OCI-LY7 (cell line): ENCODE results near the gene VPS54. TPM values are rescaled to one million over a fixed set of nuclear protein-coding genes. Genes with fewer than 3 reads are reported as not detected.

ENCODE experiments used
- BruUV-seq: library from RNA; stranded (reverse); fragments of 400-500 nt; replicated peaks from 2 replicates; lab custom pipeline; 2021; lab: Mats Ljungman, UMichigan
- CTCF ChIA-PET: fragments of 300-600 bp; sonication (Branson Sonifier 250); formaldehyde crosslinking; loops from one replicate; lab custom pipeline; 2022; ENCODE audit warnings: antibody characterized with exemption; ENCODE audit not compliant: unreplicated experiment; lab: Charles Lee
- POLR2A ChIA-PET: fragments of 300-600 bp; sonication (Branson Sonifier 250); formaldehyde crosslinking; loops from one replicate; lab custom pipeline; 2022; ENCODE audit warnings: antibody characterized with exemption; lab: Charles Lee
- DNase-seq: peaks from one replicate; pipeline ENCODE4 v3.0.0-alpha.2; 2015; ENCODE audit warnings: low spot score
- H2AFZ ChIP-seq: fragments of 200-600 bp; sonication (generic), shearing (Covaris generic); 2 replicates; pipeline ENCODE4 v1.6.1; 2014; ENCODE audit warnings: mild to moderate bottlenecking, antibody characterized with exemption, low read length, moderate library complexity
- H3K27ac ChIP-seq: fragments of 200-600 bp; sonication (generic); 2 replicates; pipeline ENCODE4 v1.5.1; 2014; ENCODE audit warnings: mixed run types, low read depth, mild to moderate bottlenecking, moderate library complexity, low read length, inconsistent platforms; ENCODE audit not compliant: poor library complexity, severe bottlenecking
- H3K36me3 ChIP-seq: fragments of 200-600 bp; sonication (generic); 2 replicates; pipeline ENCODE4 v1.6.1; 2014; ENCODE audit warnings: mild to moderate bottlenecking, antibody characterized with exemption, low read length, moderate library complexity, mixed read lengths; ENCODE audit not compliant: insufficient read depth
- H3K4me1 ChIP-seq: fragments of 200-600 bp; sonication (generic); 2 replicates; pipeline ENCODE4 v1.5.1; 2014; ENCODE audit warnings: mild to moderate bottlenecking, low read length; ENCODE audit not compliant: insufficient read depth, poor library complexity, severe bottlenecking
- H3K4me2 ChIP-seq: fragments of 200-600 bp; sonication (generic); 2 replicates; pipeline ENCODE4 v1.6.1; 2014; ENCODE audit warnings: mild to moderate bottlenecking, low read length
- H3K4me3 ChIP-seq: fragments of 200-600 bp; sonication (generic); 2 replicates; pipeline ENCODE4 v1.5.1; 2014; ENCODE audit warnings: mild to moderate bottlenecking, low read depth, low read length; ENCODE audit not compliant: poor library complexity, severe bottlenecking
- H3K79me2 ChIP-seq: fragments of 200-600 bp; sonication (generic); 2 replicates; pipeline ENCODE4 v1.6.1; 2016; ENCODE audit warnings: low read depth, mild to moderate bottlenecking, low read length, moderate library complexity, mixed read lengths; ENCODE audit not compliant: insufficient read depth
- H3K9me2 ChIP-seq: fragments of 200-600 bp; sonication (generic); 2 replicates; pipeline ENCODE4 v1.6.1; 2016; ENCODE audit warnings: mild to moderate bottlenecking, low read length, mixed read lengths; ENCODE audit not compliant: insufficient read depth
- H3K9me3 ChIP-seq: fragments of 200-600 bp; sonication (generic); 2 replicates; pipeline ENCODE4 v1.6.1; 2014; ENCODE audit warnings: mild to moderate bottlenecking, mixed run types, low read length, mixed read lengths
- H4K20me1 ChIP-seq: fragments of 200-600 bp; sonication (generic); 2 replicates; pipeline ENCODE4 v1.6.1; 2014; ENCODE audit warnings: mild to moderate bottlenecking, antibody characterized with exemption, low read length, moderate library complexity, mixed read lengths; ENCODE audit not compliant: insufficient read depth
- EZH2phosphoT487 ChIP-seq: fragments of 200-600 bp; sonication (generic); IDR thresholded peaks from 2 replicates; pipeline ENCODE4 v1.6.1; 2018; ENCODE audit warnings: low read depth, borderline replicate concordance, mild to moderate bottlenecking, mixed run types, antibody characterized with exemption, low read length, moderate library complexity, mixed read lengths
- intact Hi-C: fragments of 100-400 bp; cut with micrococcal nuclease; formaldehyde crosslinking; loops from one replicate; pipeline ENCODE4 v1.10.0; 2022; ENCODE audit not compliant: unreplicated experiment
- total RNA-seq, 2 experiments: library from RNA; depleted of rRNA in 1 of 2; stranded (reverse); fragments of >200 nt in 1 of 2; shearing (Covaris generic) in 1 of 2; gene quantifications; 2 replicates each; pipeline ENCODE4 v1.2.3, GENCODE V29; 2014 to 2022
- TF ChIP-seq, protein P1 (sequence below): fragments of 200-600 bp; sonication (generic); conservative IDR thresholded peaks from 2 replicates; pipeline ENCODE4 v1.5.1; 2014; ENCODE audit warnings: mild to moderate bottlenecking, antibody characterized with exemption, low read length, moderate library complexity, mixed read lengths

VPS54 gene
- total RNA-seq, 2 experiments from 2014 or later: 14.7 to 17.8 TPM

DNA sequence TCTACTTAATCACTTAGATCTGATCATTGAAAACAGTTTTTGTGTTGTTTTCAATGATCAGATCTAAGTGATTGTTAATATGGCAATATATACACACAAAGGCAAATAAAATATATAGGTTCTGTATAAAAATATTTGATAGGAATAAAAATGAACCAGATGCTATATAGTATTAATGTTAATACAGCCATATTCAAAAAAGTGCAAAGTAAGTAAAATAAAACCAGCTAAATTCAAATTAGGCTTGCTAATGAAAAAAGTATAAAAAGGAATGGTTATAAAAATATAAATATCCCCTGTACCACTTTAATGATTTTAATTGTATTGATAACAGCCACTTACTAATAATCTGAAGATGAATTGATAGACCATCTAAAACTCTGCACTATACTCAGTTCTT, 38.4 kb downstream of the VPS54 start:
- no peak for DNase-seq
- Histone ChIP-seq H4K20me1 (no peaks in the 10 kb centered on the region), H3K4me2 (no peak overlapping the region), H3K9me2 (no peaks in the 10 kb centered on the region), H3K9me3 (0 out of 2 replicates have a peak, but pooled peaks cover 5% of the 10 kb centered on the region), H2AFZ (no peak overlapping the region), H3K4me1 (no peaks in the 10 kb centered on the region), H3K4me3 (no peak overlapping the region), H3K36me3 (peaks cover 49% of the 10 kb centered on the region), H3K79me2 (no peaks in the 10 kb centered on the region), H3K27ac (no peak overlapping the region)
- no peak for TF ChIP-seq EZH2phosphoT487
- POLR2A ChIA-PET: no interaction called here
- CTCF ChIA-PET: no interaction called here
- no TSS peak for BruUV-seq
- intact Hi-C loops: no loop called here

DNA sequence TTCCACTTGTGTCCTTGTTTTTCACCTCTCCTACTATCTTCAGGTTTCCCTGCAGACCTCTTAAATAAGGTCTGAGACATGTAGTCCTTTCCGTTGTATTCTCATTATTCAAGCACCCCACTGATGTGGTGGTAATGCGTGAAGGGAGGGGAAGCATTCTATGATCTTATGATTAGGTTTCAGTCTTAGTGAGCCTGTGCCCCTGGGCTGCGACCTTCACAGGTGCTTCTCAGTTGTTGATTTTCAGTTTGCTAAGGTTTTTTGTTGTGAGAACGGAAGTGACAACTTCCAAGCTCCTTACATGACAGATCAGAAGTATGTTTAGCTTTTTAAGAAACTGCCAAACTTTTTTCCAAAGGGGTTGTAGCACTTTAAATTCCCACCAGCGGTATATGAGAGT, 41.3 kb downstream of the VPS54 start:
- H3K4me3 ChIP-seq: no peak overlapping the region
- no peaks in the 10 kb centered on the region for H3K9me3 ChIP-seq
- no TSS peak for BruUV-seq
- intact Hi-C loops: no loop called here
- no peaks in the 10 kb centered on the region for H3K9me2 ChIP-seq
- no peak overlapping the region for H3K27ac ChIP-seq
- H3K4me1 ChIP-seq: no peaks in the 10 kb centered on the region
- no peaks in the 10 kb centered on the region for H4K20me1 ChIP-seq
- no peak for TF ChIP-seq EZH2phosphoT487
- TF ChIP-seq, protein P1, sequence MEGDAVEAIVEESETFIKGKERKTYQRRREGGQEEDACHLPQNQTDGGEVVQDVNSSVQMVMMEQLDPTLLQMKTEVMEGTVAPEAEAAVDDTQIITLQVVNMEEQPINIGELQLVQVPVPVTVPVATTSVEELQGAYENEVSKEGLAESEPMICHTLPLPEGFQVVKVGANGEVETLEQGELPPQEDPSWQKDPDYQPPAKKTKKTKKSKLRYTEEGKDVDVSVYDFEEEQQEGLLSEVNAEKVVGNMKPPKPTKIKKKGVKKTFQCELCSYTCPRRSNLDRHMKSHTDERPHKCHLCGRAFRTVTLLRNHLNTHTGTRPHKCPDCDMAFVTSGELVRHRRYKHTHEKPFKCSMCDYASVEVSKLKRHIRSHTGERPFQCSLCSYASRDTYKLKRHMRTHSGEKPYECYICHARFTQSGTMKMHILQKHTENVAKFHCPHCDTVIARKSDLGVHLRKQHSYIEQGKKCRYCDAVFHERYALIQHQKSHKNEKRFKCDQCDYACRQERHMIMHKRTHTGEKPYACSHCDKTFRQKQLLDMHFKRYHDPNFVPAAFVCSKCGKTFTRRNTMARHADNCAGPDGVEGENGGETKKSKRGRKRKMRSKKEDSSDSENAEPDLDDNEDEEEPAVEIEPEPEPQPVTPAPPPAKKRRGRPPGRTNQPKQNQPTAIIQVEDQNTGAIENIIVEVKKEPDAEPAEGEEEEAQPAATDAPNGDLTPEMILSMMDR: no peak
- DNase-seq: peak; percentile 16
- peaks cover 44% of the 10 kb centered on the region for H3K36me3 ChIP-seq
- ChIA-PET CTCF (no interaction called here), POLR2A (no interaction called here)
- H2AFZ ChIP-seq: no peak overlapping the region
- no peak overlapping the region for H3K4me2 ChIP-seq
- H3K79me2 ChIP-seq: no peaks in the 10 kb centered on the region

DNA sequence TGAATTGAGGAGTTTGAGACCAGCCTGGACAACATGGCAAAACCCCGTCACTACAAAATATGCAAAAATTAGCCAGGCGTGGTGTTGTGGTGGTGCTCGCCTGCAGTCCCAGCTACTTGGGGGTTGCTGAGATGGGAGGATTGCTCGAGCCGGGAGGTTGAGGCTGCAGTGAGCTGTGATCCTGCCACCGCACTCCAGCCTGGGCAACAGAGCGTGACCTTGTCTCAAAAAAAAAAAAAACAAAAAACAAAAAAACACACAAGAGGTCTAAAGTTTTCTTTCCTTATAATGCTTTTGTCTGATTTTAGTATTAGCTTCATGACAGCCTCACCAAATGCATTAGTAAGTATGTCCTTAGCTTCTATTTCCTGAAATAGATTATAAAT, 43.1 kb downstream of the VPS54 start:
- Histone ChIP-seq H3K4me3 (no peak overlapping the region), H3K36me3 (peaks cover 32% of the 10 kb centered on the region), H4K20me1 (no peaks in the 10 kb centered on the region), H2AFZ (no peak overlapping the region), H3K9me3 (no peaks in the 10 kb centered on the region), H3K27ac (no peak overlapping the region), H3K9me2 (no peaks in the 10 kb centered on the region), H3K79me2 (no peaks in the 10 kb centered on the region), H3K4me1 (no peaks in the 10 kb centered on the region), H3K4me2 (no peak overlapping the region)
- ChIA-PET POLR2A (interaction anchor here (0.7 to 1.7 kb wide), 3 partner anchors 12 to 1643 kb away, joined by 3 read pairs; no protein-coding TSS in a partner anchor), CTCF (no interaction called here)
- intact Hi-C loops: no loop called here
- TF ChIP-seq, protein P1: no peak
- TF ChIP-seq EZH2phosphoT487: no peak
- no peak for DNase-seq
- no TSS peak for BruUV-seq
